ENCODE data around the gene LAD1.

LAD1 gene

DNA sequence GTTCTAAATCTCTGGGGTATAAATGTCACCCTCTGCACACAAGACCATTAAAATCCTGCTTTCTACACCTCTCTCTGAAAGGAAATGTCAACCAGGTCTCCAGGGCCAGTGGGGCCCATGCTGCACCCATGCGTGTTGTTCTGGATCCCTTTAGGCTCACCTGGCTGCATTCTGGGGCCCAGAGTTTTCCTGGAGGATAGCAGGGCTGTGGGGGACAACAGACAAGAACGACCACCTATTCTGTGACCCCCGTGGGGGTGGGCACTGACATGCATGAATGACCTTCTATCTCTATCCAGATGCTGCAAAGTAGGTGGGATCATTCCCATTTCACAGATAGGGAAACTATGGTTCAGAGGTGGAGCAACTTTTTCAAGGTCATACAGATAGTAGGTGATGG, 63.2 kb downstream of the LAD1 start:
- in situ Hi-C loops (cut with HindIII; ENCODE audit: low sequenced_read_pairs), result no loop called here
- no peak for DNase-seq (ENCODE audit: low read depth)
- H3K4me3 ChIP-seq (ENCODE audit: low read depth, low read length), result no peak overlapping the region
- TF ChIP-seq, protein P1, sequence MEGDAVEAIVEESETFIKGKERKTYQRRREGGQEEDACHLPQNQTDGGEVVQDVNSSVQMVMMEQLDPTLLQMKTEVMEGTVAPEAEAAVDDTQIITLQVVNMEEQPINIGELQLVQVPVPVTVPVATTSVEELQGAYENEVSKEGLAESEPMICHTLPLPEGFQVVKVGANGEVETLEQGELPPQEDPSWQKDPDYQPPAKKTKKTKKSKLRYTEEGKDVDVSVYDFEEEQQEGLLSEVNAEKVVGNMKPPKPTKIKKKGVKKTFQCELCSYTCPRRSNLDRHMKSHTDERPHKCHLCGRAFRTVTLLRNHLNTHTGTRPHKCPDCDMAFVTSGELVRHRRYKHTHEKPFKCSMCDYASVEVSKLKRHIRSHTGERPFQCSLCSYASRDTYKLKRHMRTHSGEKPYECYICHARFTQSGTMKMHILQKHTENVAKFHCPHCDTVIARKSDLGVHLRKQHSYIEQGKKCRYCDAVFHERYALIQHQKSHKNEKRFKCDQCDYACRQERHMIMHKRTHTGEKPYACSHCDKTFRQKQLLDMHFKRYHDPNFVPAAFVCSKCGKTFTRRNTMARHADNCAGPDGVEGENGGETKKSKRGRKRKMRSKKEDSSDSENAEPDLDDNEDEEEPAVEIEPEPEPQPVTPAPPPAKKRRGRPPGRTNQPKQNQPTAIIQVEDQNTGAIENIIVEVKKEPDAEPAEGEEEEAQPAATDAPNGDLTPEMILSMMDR (IDR thresholded peaks at IDR 0.05; ENCODE audit: low read depth, low read length, missing control alignments), result no peak

DNA sequence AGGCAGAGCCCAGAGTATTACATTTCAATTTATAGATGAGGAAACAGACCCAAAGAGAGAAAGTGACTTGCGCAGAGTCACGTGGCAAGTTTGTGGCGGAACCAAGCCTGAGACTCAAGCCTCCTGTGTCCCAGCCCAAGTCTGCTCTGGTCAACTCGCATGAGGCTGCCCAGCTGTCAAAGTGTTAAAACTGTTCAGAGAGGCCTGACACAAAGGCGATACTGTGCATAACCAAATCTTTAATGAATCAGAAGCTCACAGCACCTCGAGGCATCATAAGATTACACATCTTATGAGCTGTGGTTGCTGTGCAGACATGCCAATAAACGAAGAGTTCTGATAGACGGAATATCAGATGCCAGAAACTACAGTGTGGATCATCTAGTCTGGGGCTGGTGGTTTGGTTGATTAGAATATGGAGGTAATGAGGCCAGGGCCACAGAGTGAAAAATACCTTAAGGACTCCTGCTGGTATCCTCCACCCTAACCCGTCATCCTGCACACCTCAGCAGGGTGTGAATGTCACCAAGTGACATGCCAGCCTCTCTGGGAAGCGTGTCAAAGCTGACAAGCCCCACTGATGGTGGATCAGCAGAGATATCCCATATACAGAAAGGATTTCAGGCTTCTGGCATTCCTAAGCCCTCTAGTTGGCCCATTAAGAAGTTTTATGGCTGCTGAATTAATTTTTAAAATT, 63.8 kb downstream of the LAD1 start:
- in situ Hi-C loops (cut with HindIII; ENCODE audit: low sequenced_read_pairs), result no loop called here
- no peak for DNase-seq (ENCODE audit: low read depth)
- no peak overlapping the region for H3K4me3 ChIP-seq (ENCODE audit: low read depth, low read length)
- TF ChIP-seq, protein P1 (IDR thresholded peaks at IDR 0.05; ENCODE audit: low read depth, low read length, missing control alignments), result no peak

DNA sequence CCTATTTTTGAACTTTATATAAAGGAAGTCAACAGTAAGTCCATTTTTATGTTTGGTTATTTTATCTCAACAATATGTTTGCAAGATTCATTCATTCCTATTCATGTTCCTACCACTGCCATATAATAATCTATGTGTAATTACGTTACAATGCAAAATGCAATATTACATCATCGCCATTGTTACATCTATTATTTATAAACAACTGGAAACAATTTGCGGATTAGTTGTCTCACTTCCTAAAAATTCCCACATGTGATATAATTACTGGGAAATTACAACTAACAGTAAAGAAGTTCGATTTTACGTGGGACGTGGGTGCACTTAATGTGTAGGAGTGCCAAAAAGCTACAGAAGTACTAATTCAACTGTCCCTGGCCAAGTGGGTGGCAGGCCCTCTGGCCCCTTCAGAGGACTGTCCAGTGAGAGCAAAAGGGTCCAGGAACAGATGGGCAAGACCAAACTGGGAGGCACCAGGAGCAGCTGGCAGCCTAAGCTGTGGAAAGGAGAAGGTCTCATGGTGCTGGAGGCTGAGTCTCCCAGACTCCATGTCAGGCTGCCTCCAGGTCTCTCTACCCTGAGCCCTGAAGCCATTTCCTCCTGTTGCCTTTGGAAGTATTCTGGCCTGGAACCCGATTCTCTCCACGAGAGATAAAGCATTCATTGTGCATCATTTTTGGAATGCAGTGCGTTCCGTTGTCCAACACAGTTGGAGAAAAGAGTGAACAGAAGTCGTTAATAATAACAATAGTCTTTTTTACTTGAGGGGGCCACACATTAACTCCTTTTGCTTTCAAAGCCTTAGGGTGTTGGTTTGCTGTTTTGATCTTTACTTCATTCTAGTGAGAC, 64.6 kb downstream of the LAD1 start:
- in situ Hi-C loops (cut with HindIII; ENCODE audit: low sequenced_read_pairs), result no loop called here
- no peak overlapping the region for H3K4me3 ChIP-seq (ENCODE audit: low read depth, low read length)
- DNase-seq (ENCODE audit: low read depth), result no peak
- TF ChIP-seq, protein P1 (IDR thresholded peaks at IDR 0.05; ENCODE audit: low read depth, low read length, missing control alignments), result no peak

DNA sequence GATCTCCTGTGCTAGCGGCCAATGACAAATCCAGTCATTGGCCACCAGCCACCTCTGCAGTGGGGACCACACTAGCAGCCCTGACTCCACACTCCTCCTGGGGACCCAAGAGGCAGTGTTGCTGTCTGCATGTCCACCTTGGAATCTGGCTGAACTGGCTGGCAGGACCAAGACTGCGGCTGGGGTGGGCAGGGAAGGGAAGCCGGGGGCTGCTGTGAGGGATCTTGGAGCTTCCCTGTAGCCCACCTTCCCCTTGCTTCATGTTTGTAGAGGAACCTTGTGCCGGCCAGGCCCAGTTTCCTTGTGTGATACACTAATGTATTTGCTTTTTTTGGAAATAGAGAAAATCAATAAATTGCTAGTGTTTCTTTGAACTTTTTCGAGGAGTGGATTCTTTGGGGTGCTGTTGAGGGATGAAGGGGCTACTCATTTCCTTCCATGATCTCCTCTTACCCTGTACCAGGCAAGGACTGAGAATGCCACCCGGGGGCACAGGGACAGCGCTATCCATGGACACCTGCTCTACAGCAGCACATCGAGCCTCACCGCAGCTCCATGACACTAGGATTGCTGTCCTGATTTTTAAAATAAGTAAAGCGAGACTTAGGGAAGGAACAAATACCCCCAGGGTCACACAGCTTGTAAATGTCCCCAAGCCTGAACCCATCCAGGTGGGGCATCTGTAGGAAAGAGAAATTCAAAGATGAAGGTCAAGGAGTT, 66.3 kb downstream of the LAD1 start:
- in situ Hi-C loops (cut with HindIII; ENCODE audit: low sequenced_read_pairs), result no loop called here
- no peak overlapping the region for H3K4me3 ChIP-seq (ENCODE audit: low read depth, low read length)
- no peak for DNase-seq (ENCODE audit: low read depth)
- TF ChIP-seq, protein P1 (IDR thresholded peaks at IDR 0.05; ENCODE audit: low read depth, low read length, missing control alignments), result no peak

DNA sequence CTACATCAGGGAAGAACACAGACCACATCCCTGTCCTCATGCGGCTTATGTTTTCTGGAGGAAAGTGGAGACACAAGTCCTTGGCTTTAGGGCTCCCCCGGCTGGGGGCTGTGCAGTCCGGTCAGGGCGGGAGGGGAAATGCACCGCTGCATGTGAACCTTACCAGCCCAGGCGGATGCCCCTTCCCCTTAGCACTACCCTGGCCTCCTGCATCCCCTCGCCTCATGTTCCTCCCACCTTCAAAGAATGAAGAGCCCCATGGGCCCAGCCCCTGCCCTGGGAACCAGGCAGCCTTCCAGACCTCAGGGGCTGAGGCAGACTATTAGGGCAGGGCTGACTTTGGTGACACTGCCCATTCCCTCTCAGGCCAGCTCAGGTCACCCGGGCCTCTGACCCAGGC, 67.1 kb downstream of the LAD1 start:
- no peak overlapping the region for H3K4me3 ChIP-seq (ENCODE audit: low read depth, low read length)
- TF ChIP-seq, protein P1 (IDR thresholded peaks at IDR 0.05; ENCODE audit: low read depth, low read length, missing control alignments), result no peak
- in situ Hi-C loops (cut with HindIII; ENCODE audit: low sequenced_read_pairs), result no loop called here
- DNase-seq (ENCODE audit: low read depth), result no peak

DNA sequence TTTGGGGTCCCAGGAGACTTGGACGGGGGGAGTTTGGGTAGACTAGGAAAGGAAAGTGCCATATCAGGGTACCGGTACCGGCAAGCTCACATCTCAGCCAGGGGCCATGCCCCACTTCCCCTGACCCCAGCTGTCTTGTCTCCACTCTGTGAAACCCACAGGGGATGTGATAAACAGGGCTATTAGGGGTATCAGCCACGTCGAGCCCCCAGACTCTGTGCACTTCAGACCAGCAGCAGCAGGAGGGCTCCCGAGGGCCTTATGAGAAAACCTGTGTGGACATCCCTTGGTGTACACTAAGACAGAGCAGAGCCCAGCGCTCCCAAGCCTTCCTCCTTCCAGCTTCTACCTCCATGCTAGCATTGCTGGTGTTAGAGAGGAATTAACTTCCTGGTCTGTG, 68.0 kb downstream of the LAD1 start:
- TF ChIP-seq, protein P1 (IDR thresholded peaks at IDR 0.05; ENCODE audit: low read depth, low read length, missing control alignments), result no peak
- no peak for DNase-seq (ENCODE audit: low read depth)
- H3K4me3 ChIP-seq (ENCODE audit: low read depth, low read length), result no peak overlapping the region
- in situ Hi-C loops (cut with HindIII; ENCODE audit: low sequenced_read_pairs), result no loop called here
